Prostate gland (tissue), 2 donors: ENCODE results near the gene PROM2. TPM values are rescaled to one million over a fixed set of nuclear protein-coding genes. Genes with fewer than 3 reads are reported as not detected.

Experiments used
- DNase-seq: peaks from one replicate; pipeline ENCODE4 v3.0.0-alpha.2; 2019; ENCODE audit warnings: low spot score
- H3K27ac ChIP-seq, 2 donors: fragments of 200-600 bp; sonication (generic); 2 replicates each; pipeline ENCODE4 v1.5.1; 2017 to 2019
- H3K27me3 ChIP-seq: fragments of 200-600 bp; sonication (generic); replicated peaks from 2 replicates; pipeline ENCODE4 v1.5.1; 2019; ENCODE audit not compliant: insufficient read depth
- H3K36me3 ChIP-seq, 2 donors: fragments of 200-600 bp; sonication (generic); 1 replicate in 1 of 2; 2 replicates in 1 of 2; pipeline versions ENCODE4 v1.5.1 to v1.8.1; 2017 to 2019
- H3K4me1 ChIP-seq: fragments of 200-600 bp; sonication (generic); replicated peaks from 2 replicates; pipeline ENCODE4 v1.5.1; 2019
- H3K4me3 ChIP-seq, 2 donors: fragments of 200-600 bp; sonication (generic); 2 replicates each; pipeline ENCODE4 v1.5.1; 2017 to 2019
- H3K9me3 ChIP-seq: fragments of 200-600 bp; sonication (generic); 2 replicates; pipeline ENCODE4 v1.5.1; 2017
- CTCF ChIP-seq, 4 experiments: fragments of 200-600 bp in 2 of 4; fragments of 450-650 bp in 2 of 4; sonication (generic) in 2 of 4; IDR thresholded peaks; 1 replicate in 3 of 4; 2 replicates in 1 of 4; pipeline ENCODE4 v1.5.1; 2016 to 2019; ENCODE audit warnings: antibody characterized with exemption in 4 of 4, mild to moderate bottlenecking in 2 of 4, moderate library complexity in 2 of 4
- POLR2A ChIP-seq: fragments of 450-650 bp; IDR thresholded peaks from one replicate; pipeline ENCODE4 v1.6.1; 2016; ENCODE audit warnings: antibody characterized with exemption, mild to moderate bottlenecking
- POLR2AphosphoS5 ChIP-seq: sonication (generic); formaldehyde crosslinking; IDR thresholded peaks from one replicate; pipeline ENCODE4 v1.6.1; 2017; ENCODE audit warnings: antibody characterized with exemption
- WGBS: methylation state at CpG from one replicate; pipeline ENCODE4 v1.1.5; 2018; 5-methylcytosine and 5-hydroxymethylcytosine counted together
- intact Hi-C: fragments of 100-400 bp; cut with DNase I; formaldehyde crosslinking; loops from one replicate; pipeline ENCODE4 v1.14.2; 2022
- total RNA-seq, 2 donors: library from RNA; depleted of rRNA; stranded (reverse); fragments of >200 nt; gene quantifications; one replicate each; pipeline ENCODE4 v1.1.0, GENCODE V29; 2016

Gene PROM2
- total RNA-seq, 2 donors from 2014 or later = 43.4 to 80.1 TPM

- H3K9me3 ChIP-seq = no peaks in the 10 kb centered on the region
- H3K27me3 ChIP-seq = no peaks in the 10 kb centered on the region
- WGBS = 43% methylated on average over 11 of the region's 11 CpGs
- H3K4me3 ChIP-seq = no peak overlapping the region
- H3K4me1 ChIP-seq = peaks cover 4% of the 10 kb centered on the region
- H3K36me3 ChIP-seq = no peaks in the 10 kb centered on the region
- peak overlapping the region in 1 of 2 donors; percentile 16 for H3K27ac ChIP-seq
- intact Hi-C loops = no loop called here
- no peak for DNase-seq
- TF ChIP-seq CTCF (IDR thresholded peaks at IDR 0.05) = peak in 2 of 4 experiments; percentile 17 to 43
- TF ChIP-seq POLR2AphosphoS5 = peak; percentile 5
- no peak for TF ChIP-seq POLR2A
Measured at GRCh38 chr2:95277246-95277906, 3.1 kb downstream of the PROM2 start.

- Histone ChIP-seq H3K36me3 (no peaks in the 10 kb centered on the region), H3K4me3 (no peak overlapping the region), H3K27ac (no peak overlapping the region), H3K27me3 (no peaks in the 10 kb centered on the region), H3K4me1 (peaks cover 4% of the 10 kb centered on the region), H3K9me3 (no peaks in the 10 kb centered on the region)
- intact Hi-C loops = no loop called here
- DNase-seq = no peak
- no peak for TF ChIP-seq CTCF (IDR thresholded peaks at IDR 0.05)
- no peak for TF ChIP-seq POLR2AphosphoS5
- no peak for TF ChIP-seq POLR2A
- WGBS = 90% methylated on average over 7 of the region's 7 CpGs
Measured at GRCh38 chr2:95278051-95278471, 3.8 kb downstream of the PROM2 start.

DNA sequence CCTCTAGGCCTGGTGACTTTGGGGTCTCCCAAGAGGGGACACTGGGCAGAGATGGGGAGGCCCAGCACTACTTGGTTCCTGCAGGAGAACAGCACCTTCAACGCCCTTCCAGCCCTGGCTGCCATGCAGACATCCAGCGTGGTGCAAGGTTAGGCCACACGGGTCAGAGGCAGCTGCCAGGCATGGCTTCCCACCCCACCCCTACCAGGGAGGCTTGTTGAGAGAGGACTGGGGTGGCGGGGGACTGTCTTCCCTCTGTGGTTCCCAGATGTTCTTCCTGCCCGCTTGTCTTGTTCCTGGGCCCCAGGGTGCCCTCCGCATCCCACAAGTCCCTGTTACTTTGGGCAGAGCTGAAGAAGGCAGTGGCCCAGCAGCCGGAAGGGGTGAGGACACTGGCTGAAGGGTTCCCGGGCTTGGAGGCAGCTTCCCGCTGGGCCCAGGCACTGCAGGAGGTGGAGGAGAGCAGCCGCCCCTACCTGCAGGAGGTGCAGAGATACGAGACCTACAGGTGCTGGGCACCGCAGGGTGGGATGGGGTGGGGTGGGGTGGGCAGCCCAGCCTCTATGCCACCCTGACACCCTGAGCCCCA is 4.5 kb downstream of the PROM2 start:
- H3K4me1 ChIP-seq = peaks cover 4% of the 10 kb centered on the region
- no peak for TF ChIP-seq POLR2A
- no peak overlapping the region for H3K4me3 ChIP-seq
- no peaks in the 10 kb centered on the region for H3K9me3 ChIP-seq
- no peaks in the 10 kb centered on the region for H3K36me3 ChIP-seq
- H3K27me3 ChIP-seq = no peaks in the 10 kb centered on the region
- WGBS = 92% methylated on average over 12 of the region's 12 CpGs
- H3K27ac ChIP-seq = no peak overlapping the region
- intact Hi-C loops = no loop called here
- DNase-seq = no peak

DNA sequence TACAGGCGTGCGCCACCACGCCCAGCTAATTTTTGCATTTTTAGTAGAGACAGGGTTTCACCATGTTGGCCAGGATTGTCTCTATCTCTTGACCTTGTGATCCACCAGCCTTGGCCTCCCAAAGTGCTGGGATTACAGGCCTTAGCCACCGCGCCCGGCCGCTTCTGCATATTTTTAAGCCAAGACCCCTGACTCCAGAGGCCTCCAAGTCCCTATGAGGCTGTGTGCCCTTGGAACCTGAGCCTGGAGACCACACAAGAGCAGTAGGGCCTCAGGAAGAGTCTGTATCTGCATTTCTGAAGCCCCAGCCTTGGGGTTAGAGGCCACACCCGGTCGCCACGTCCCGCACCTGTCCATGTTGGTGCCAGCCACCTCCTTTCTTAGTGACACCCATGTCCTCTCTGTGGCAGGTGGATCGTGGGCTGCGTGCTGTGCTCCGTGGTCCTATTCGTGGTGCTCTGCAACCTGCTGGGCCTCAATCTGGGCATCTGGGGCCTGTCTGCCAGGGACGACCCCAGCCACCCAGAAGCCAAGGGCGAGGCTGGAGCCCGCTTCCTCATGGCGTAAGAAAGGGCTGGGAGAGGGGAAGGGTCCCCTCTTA is 5.3 kb downstream of the PROM2 start:
- intact Hi-C loops = no loop called here

DNA sequence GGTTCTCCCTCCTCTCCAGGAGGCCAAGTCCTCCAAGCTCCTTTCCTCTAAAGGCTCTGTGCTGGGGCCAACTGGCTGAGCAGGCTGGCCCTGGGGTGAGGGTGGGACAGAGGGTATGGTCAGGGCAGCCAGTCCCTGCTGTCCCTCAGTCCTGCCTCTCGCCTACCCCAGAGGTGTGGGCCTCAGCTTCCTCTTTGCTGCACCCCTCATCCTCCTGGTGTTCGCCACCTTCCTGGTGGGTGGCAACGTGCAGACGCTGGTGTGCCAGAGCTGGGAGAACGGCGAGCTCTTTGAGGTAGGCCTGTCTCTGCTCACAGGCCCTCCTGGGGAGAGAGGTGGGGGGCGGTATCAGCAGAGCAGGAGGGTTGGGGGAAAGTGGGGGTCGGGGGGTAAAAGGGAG is 6.8 kb downstream of the PROM2 start:
- WGBS = 94% methylated on average over 8 of the region's 8 CpGs
- intact Hi-C loops = no loop called here
- H3K36me3 ChIP-seq = no peaks in the 10 kb centered on the region
- no peaks in the 10 kb centered on the region for H3K9me3 ChIP-seq
- no peaks in the 10 kb centered on the region for H3K27me3 ChIP-seq
- no peak overlapping the region for H3K4me3 ChIP-seq
- no peak for TF ChIP-seq CTCF (IDR thresholded peaks at IDR 0.05)
- no peaks in the 10 kb centered on the region for H3K4me1 ChIP-seq
- no peak overlapping the region for H3K27ac ChIP-seq
- DNase-seq = no peak

More for the DNA sequence above, 5.3 kb downstream of the PROM2 start:
- H3K27me3 ChIP-seq = no peaks in the 10 kb centered on the region
- H3K36me3 ChIP-seq = no peaks in the 10 kb centered on the region
- H3K9me3 ChIP-seq = no peaks in the 10 kb centered on the region
- H3K4me1 ChIP-seq = no peaks in the 10 kb centered on the region
- 94% methylated on average over 19 of the region's 19 CpGs for WGBS
- no peak overlapping the region for H3K4me3 ChIP-seq
- no peak overlapping the region for H3K27ac ChIP-seq
- no peak for DNase-seq
- TF ChIP-seq POLR2A = no peak
- no peak for TF ChIP-seq POLR2AphosphoS5
- no peak for TF ChIP-seq CTCF (IDR thresholded peaks at IDR 0.05)
